NCI-H2029 (cell line): Measurements from ENCODE around the gene KCTD2.
A peak's percentile ranks its signal among the peaks of the same experiment; 100 is the strongest.
"Not testable (repeated sequence)": the region's sequence is repeated elsewhere in the genome, so short reads cannot be mapped to it uniquely, and the experiment has no call there.

ENCODE experiments used
- DNase-seq: peaks from one replicate; lab custom pipeline; 2025; lab: John Stamatoyannopoulos, UW

The KCTD2 gene

DNA sequence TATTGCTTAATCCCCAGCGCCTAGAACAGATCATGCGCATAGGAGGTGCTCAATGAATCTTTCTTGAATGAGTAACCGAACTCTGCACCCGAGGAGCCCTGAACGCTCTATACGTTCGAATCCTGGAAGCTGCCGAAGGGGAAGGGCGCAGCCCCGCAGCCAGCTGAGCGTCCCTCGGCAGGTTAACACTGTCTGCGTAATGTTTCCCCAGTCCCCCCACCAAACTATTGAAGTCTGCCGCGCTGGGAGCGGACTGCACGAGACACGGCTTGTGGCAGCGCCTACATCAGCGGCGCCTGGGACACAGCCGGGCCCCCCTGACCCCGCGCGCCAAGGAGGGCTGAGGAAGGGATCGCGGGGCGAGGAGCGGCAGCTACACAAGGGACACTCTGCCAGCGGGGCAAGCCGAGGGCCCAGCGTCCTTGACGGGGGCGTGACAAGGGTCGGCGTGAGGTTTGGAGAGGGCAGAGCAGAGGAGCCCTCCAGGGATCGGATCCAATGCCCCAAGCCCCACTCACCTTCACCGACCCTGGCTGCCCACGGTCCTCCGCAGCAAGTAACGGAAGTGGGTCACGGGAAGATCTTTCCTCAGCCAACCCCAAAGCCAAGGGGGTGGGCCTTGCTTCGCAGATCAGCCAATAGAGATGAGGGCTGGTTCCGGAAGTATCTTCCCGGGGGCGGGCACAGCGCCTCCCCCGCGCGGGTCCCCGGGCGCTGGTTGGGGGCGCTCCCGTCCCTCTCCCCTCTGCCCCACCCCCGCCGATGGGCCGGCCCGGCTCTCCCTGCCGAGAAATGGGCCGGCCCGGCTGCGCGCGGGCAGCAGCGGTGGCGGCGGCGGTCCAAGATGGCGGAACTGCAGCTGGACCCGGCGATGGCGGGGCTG is at the start of gene KCTD2, which contains the start of gene ATP5PD:
Gene KCTD2 (plus strand): TSS at position 819 of the 883 bp plus-strand sequence. CDS start 26 bp downstream, at position 845.
Gene ATP5PD (minus strand): TSS at position 563 of the 883 bp plus-strand sequence. CDS start 4,319 bp downstream, outside the sequence.
- peak; percentile 90 for DNase-seq

GRCh38 chr17:74998783-74999182 is 48.2 kb upstream of the KCTD2 start:
- DNase-seq = no peak

DNA sequence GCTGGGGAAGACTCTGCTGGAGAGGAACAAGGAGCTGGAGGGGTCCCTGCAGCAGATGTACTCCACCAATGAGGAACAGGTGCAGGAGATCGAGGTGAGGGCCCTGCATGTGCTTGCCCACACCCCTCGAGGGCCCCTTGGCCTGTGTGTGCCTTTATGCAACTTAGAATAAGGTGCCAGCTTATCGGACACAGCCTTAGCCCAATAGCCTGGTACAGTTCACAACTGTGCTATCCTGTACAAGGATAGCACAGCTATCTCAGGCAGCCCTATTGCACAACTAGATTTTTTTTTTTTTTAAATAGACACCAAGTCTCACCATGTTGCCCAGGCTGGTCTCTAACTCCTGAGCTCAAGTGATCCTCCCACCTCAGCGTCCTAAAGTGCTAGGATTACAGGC is 47.5 kb upstream of the KCTD2 start:
- DNase-seq = no peak

GRCh38 chr17:75001915-75002843 is 44.8 kb upstream of the KCTD2 start:
- no peak for DNase-seq

DNA sequence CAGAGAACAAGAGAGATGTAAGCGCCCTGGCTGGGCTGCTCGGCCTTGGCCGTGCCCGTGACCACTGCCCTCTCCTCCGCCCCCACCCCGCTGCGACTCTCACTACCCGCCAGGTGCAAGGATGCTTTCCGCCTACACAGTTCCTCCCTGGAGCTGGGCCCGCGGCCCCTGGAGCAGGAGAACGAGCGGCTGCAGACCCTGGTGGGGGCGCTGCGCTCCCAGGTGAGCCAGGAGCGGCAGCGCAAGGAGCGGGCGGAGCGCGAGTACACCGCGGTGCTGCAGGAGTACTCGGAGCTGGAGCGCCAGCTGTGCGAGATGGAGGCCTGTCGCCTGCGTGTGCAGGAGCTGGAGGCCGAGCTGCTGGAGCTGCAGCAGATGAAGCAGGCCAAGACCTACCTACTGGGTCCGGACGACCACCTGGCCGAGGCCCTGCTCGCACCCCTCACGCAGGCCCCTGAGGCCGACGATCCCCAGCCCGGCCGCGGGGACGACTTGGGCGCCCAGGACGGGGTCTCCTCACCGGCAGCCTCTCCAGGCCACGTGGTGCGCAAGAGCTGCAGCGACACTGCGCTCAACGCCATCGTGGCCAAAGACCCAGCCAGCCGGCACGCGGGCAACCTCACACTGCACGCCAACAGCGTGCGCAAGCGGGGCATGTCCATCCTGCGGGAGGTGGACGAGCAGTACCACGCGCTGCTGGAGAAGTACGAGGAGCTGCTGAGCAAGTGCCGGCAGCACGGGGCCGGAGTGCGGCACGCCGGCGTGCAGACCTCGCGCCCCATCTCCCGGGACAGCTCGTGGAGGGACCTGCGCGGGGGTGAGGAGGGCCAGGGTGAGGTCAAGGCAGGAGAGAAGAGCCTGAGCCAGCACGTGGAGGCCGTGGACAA is 43.7 kb upstream of the KCTD2 start:
- no peak for DNase-seq

GRCh38 chr17:75003957-75004355 is 43.1 kb upstream of the KCTD2 start:
- DNase-seq = no peak

- DNase-seq = no peak
These were observed 42.7 kb upstream of the KCTD2 start for GRCh38 chr17:75004371-75004770.

- no peak for DNase-seq
These were observed 41.7 kb upstream of the KCTD2 start for GRCh38 chr17:75005291-75005690.

DNA sequence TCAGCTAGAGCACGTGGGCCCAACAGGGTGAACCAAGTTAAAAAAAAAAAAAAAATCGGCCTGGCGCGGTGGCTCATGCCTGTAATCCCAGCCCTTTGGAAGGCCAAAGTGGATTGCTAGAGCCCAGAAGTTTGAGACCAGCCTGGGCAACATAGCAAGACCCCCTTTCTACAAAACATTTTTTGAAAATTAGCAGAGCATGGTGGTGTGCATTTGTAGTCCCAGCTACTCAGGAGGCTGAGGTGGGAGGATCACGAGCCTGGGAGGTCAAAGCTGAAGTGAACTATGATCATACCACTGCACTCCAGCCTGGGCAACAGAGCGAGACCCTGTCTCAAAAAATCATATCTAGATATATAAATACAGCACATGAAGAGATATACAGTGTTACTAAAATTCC is 40.9 kb upstream of the KCTD2 start:
- DNase-seq = not testable (repeated sequence)

GRCh38 chr17:75006653-75007052 is 40.4 kb upstream of the KCTD2 start:
- no peak for DNase-seq

DNA sequence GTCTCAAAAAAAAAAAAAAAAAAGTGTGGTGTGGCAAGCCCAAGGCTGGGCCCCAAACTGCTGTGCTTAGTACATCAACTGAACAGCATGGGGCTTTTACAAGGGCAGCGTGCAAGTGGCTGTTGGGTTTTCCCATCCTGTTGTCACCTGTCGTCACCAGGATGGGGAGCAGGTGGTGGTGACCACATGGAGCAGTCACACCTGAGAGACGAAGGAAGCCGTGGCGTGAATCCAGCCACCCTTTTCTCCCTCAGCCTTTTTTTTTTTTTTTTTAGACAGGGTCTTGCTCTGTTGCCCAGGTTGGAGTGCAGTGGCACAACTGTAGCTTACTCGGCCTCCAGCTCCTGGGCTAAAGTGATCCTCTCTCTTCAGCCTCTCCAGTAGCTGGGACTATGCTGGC is 38.7 kb upstream of the KCTD2 start:
- no peak for DNase-seq

- DNase-seq = no peak
These were observed 37.8 kb upstream of the KCTD2 start for GRCh38 chr17:75009139-75009724.

GRCh38 chr17:75010683-75011400 is 36.2 kb upstream of the KCTD2 start:
- peak; percentile 66 for DNase-seq

GRCh38 chr17:75011401-75012095 is 35.5 kb upstream of the KCTD2 start:
- DNase-seq = peak; percentile 11

DNA sequence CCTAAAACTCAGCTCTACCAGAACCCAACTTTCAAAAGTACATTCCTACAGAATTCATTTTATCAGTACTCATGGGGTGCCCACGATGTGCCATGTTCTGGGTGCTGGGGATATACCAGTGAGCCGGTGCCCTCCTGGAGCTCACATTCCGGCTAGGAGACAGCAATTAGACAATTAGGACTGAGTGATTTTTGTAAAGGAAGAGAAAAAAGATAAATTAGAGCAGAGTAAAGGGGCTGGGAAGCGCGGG is 35.0 kb upstream of the KCTD2 start:
- no peak for DNase-seq

- DNase-seq = peak; percentile 58
These were observed 34.5 kb upstream of the KCTD2 start, which contains the start of gene MRPL58 for GRCh38 chr17:75012346-75013091. TSS of gene MRPL58 (plus strand) at chr17:75012670. CDS start at chr17:75012687, 17 bp downstream.

GRCh38 chr17:75013092-75013559 is 33.9 kb upstream of the KCTD2 start:
- DNase-seq = no peak

GRCh38 chr17:75019146-75019545 is 27.9 kb upstream of the KCTD2 start:
- no peak for DNase-seq

- DNase-seq = no peak
These were observed 27.3 kb upstream of the KCTD2 start for GRCh38 chr17:75019710-75020109.
